ENCODE measurements around the gene PKIB.
"Not testable (repeated sequence)": the region's sequence is repeated elsewhere in the genome, so short reads cannot be mapped to it uniquely, and the experiment has no call there.

DNA sequence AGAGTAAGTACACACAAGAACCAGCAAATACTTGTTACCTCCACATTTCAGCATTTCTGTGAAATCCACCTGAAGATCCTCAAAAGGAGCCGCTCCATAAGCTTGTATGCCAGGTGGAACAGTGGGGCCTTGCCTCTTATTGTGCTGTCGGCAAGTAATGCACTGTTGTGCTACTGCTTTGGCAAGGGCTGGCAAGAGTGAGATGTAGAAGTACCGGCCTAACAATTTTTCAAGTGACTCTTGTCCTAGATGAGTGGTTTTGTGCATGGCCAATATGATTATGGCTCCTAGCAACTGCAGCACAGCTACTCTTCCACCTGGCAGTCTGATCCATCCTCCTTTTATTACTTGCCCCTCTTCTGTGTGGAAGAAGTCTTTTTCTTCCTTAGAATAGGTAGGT lies 134.7 kb downstream of the PKIB start:
- not testable (repeated sequence) for TF ChIP-seq POLR2AphosphoS5, EP300 (IDR thresholded peaks at IDR 0.05)
- TF ChIP-seq, protein P1, sequence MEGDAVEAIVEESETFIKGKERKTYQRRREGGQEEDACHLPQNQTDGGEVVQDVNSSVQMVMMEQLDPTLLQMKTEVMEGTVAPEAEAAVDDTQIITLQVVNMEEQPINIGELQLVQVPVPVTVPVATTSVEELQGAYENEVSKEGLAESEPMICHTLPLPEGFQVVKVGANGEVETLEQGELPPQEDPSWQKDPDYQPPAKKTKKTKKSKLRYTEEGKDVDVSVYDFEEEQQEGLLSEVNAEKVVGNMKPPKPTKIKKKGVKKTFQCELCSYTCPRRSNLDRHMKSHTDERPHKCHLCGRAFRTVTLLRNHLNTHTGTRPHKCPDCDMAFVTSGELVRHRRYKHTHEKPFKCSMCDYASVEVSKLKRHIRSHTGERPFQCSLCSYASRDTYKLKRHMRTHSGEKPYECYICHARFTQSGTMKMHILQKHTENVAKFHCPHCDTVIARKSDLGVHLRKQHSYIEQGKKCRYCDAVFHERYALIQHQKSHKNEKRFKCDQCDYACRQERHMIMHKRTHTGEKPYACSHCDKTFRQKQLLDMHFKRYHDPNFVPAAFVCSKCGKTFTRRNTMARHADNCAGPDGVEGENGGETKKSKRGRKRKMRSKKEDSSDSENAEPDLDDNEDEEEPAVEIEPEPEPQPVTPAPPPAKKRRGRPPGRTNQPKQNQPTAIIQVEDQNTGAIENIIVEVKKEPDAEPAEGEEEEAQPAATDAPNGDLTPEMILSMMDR (IDR thresholded peaks at IDR 0.05): not testable (repeated sequence)
